Fibroblast of mammary gland (primary cell): ENCODE results near the gene MAP3K21.

Experiments used
- DNase-seq: peaks from one replicate; pipeline ENCODE4 v3.0.0-alpha.2; 2010; ENCODE audit warnings: low read depth
- H3K4me3 ChIP-seq: 2 replicates; pipeline ENCODE4 v1.5.1; 2011; ENCODE audit warnings: low read depth, mild to moderate bottlenecking, low read length, moderate library complexity; ENCODE audit not compliant: control insufficient read depth
- CTCF ChIP-seq: conservative IDR thresholded peaks from 2 replicates; pipeline ENCODE4 v1.5.1; 2011; ENCODE audit warnings: low read depth, low read length, inconsistent platforms; ENCODE audit not compliant: control insufficient read depth, insufficient read depth

MAP3K21 gene

GRCh38 chr1:233290396-233291034 lies 37.0 kb upstream of the MAP3K21 start:
- TF ChIP-seq CTCF = no peak
- DNase-seq = no peak
- H3K4me3 ChIP-seq = no peak overlapping the region

- DNase-seq = no peak
- no peak overlapping the region for H3K4me3 ChIP-seq
- TF ChIP-seq CTCF = no peak
These were observed 33.7 kb upstream of the MAP3K21 start for GRCh38 chr1:233293556-233294446.

- peak; percentile 64 for DNase-seq
- no peak for TF ChIP-seq CTCF
- peak overlapping the region; percentile 81 for H3K4me3 ChIP-seq
These were observed 32.6 kb upstream of the MAP3K21 start for GRCh38 chr1:233294913-233295236.

- no peak for TF ChIP-seq CTCF
These were observed 32.1 kb upstream of the MAP3K21 start, which contains the start of gene PCNX2 for GRCh38 chr1:233295237-233295974. TSS of gene PCNX2 (minus strand) at chr1:233295725. CDS start at chr1:233295478, 247 bp downstream.

GRCh38 chr1:233295975-233296322 lies 31.6 kb upstream of the MAP3K21 start:
- H3K4me3 ChIP-seq = peak overlapping the region; percentile 81
- DNase-seq = no peak
- no peak for TF ChIP-seq CTCF

More at GRCh38 chr1:233295237-233295974, 32.1 kb upstream of the MAP3K21 start, which contains the start of gene PCNX2:
- DNase-seq = peak; percentile 49
- peak within 1 kb of the TSS; percentile 81 for H3K4me3 ChIP-seq

GRCh38 chr1:233299450-233299849 lies 28.1 kb upstream of the MAP3K21 start:
- no peak for DNase-seq
- no peak for TF ChIP-seq CTCF
- no peak overlapping the region for H3K4me3 ChIP-seq
